K562 (cell line): Measurements from ENCODE around the gene COL23A1. TPM values are rescaled to one million over a fixed set of nuclear protein-coding genes. Genes with fewer than 3 reads are reported as not detected.

Experiments used
- ARNT ChIP-seq, 2 experiments: fragments of 450-650 bp; IDR thresholded peaks; 2 replicates each; pipeline ENCODE4 v1.6.1; 2016; ENCODE audit warnings: mild to moderate bottlenecking in 1 of 2
- E4F1 ChIP-seq: fragments of 250-450 bp; sonication (Bioruptor Pico); IDR thresholded peaks from 2 replicates; pipeline ENCODE4 v1.5.0; 2021; ENCODE audit warnings: mild to moderate bottlenecking, borderline replicate concordance
- GATAD2A ChIP-seq: fragments of 450-650 bp; IDR thresholded peaks from 2 replicates; pipeline ENCODE4 v1.6.1; 2017
- HCFC1 ChIP-seq: IDR thresholded peaks from 2 replicates; pipeline ENCODE4 v1.6.1; 2012; ENCODE audit warnings: low read depth, low read length, improper control_type of control experiment
- HDAC6 ChIP-seq: IDR thresholded peaks from 2 replicates; pipeline ENCODE4 v1.6.1; 2012; ENCODE audit warnings: low read depth, mild to moderate bottlenecking, control low read depth, inconsistent platforms, low read length, moderate library complexity
- MTA2 ChIP-seq: fragments of 450-650 bp; IDR thresholded peaks from 2 replicates; pipeline ENCODE4 v1.6.1; 2016; ENCODE audit warnings: low read depth
- NONO ChIP-seq, 2 experiments: fragments of 200-400 bp in 1 of 2; fragments of 450-650 bp in 1 of 2; formaldehyde crosslinking in 1 of 2; IDR thresholded peaks; 2 replicates each; pipeline ENCODE4 v1.6.1; 2017; ENCODE audit warnings: low read depth in 2 of 2, mild to moderate bottlenecking in 2 of 2, moderate library complexity in 2 of 2, low read length in 1 of 2
- PHF20 ChIP-seq: fragments of 450-650 bp; IDR thresholded peaks from 2 replicates; pipeline ENCODE4 v1.6.1; 2018; ENCODE audit not compliant: partially characterized antibody
- POLR2B ChIP-seq: fragments of 450-650 bp; IDR thresholded peaks from 2 replicates; pipeline ENCODE4 v1.6.1; 2018; ENCODE audit warnings: low read depth; ENCODE audit not compliant: partially characterized antibody
- PPARD ChIP-seq: fragments of 250-450 bp; sonication (Bioruptor Pico); IDR thresholded peaks from 2 replicates; pipeline ENCODE4 v1.8.0; 2022; ENCODE audit warnings: inconsistent platforms, mild to moderate bottlenecking, moderate library complexity
- RBM17 ChIP-seq: fragments of 200-400 bp; formaldehyde crosslinking; IDR thresholded peaks from 2 replicates; pipeline ENCODE4 v1.6.1; 2017; ENCODE audit warnings: low read depth, mild to moderate bottlenecking, low read length, borderline replicate concordance
- RBM22 ChIP-seq: fragments of 200-400 bp; formaldehyde crosslinking; IDR thresholded peaks from 2 replicates; pipeline ENCODE4 v1.6.1; 2018; ENCODE audit warnings: low read length, low read depth; ENCODE audit not compliant: poor library complexity, severe bottlenecking
- RNF2 ChIP-seq: sonication (generic); IDR thresholded peaks from 2 replicates; pipeline ENCODE4 v1.6.1; 2016
- STAG1 ChIP-seq: sonication (generic); formaldehyde crosslinking; IDR thresholded peaks from 2 replicates; pipeline ENCODE4 v1.5.0; 2020; ENCODE audit warnings: missing genetic modification reagents, borderline replicate concordance
- ZBTB7A ChIP-seq: IDR thresholded peaks from 2 replicates; pipeline ENCODE4 v1.6.1; 2011; ENCODE audit warnings: low read depth, mild to moderate bottlenecking, low read length, moderate library complexity, borderline replicate concordance; ENCODE audit not compliant: control insufficient read depth
- ZC3H11A ChIP-seq: IDR thresholded peaks from 2 replicates; pipeline ENCODE4 v1.6.1; 2012; ENCODE audit warnings: low read depth, low read length, improper control_type of control experiment
- ZNF280B ChIP-seq: fragments of 250-450 bp; sonication (Bioruptor Pico); IDR thresholded peaks from 2 replicates; pipeline ENCODE4 v1.5.1; 2021; ENCODE audit warnings: mild to moderate bottlenecking
- ZNF668 ChIP-seq: fragments of 250-450 bp; sonication (Bioruptor Pico); IDR thresholded peaks from 2 replicates; pipeline ENCODE4 v1.8.0; 2022; ENCODE audit warnings: mild to moderate bottlenecking, inconsistent platforms
- ZNF695 ChIP-seq: fragments of 450-650 bp; formaldehyde crosslinking; IDR thresholded peaks from 2 replicates; pipeline ENCODE4 v1.4.0; 2020; ENCODE audit warnings: mild to moderate bottlenecking, moderate library complexity
- polyA plus RNA-seq, 8 experiments: library from polyadenylated mRNA; depleted of rRNA in 4 of 8; stranded (reverse) in 5 of 8; unstranded in 3 of 8; fragments of >200 nt; fragmentation: Nextera tagmentation in 2 of 8; fragmentation: Illumina TruSeq in 1 of 8; extraction: Ambion mirVana in 2 of 8; extraction: Trizol in 1 of 8; gene quantifications; 2 replicates each; pipeline versions ENCODE4 v1.2.1 to v1.2.3, GENCODE V29; 2011 to 2014; ENCODE audit warnings: inconsistent platforms in 1 of 8, missing spikeins in 1 of 8
- total RNA-seq, 7 experiments: library from RNA; depleted of rRNA in 6 of 7; stranded (reverse); fragments of >200 nt in 6 of 7; fragmentation: Illumina TruSeq in 2 of 7; extraction: Trizol in 2 of 7; gene quantifications; 2 replicates each; pipeline versions ENCODE4 v1.2.1 to v1.2.3, GENCODE V29; 2011 to 2021; ENCODE audit warnings: low replicate concordance in 1 of 7
- TF ChIP-seq, protein P1 (sequence below): fragments of 250-450 bp; sonication (Bioruptor Pico); IDR thresholded peaks from 2 replicates; pipeline ENCODE4 v1.8.0; 2022; ENCODE audit warnings: moderate library complexity, mild to moderate bottlenecking, inconsistent platforms
- TF ChIP-seq, protein P2 (sequence below): fragments of 450-650 bp; IDR thresholded peaks from 2 replicates; pipeline ENCODE4 v1.6.1; 2018; ENCODE audit warnings: mild to moderate bottlenecking, low read depth; ENCODE audit not compliant: partially characterized antibody

The COL23A1 gene
- total and polyA plus RNA-seq, 9 of the 15 experiments (the other 6 are each of a cell fraction or from before 2014, with no cell fraction given): 0.09 TPM; not detected in 8

DNA sequence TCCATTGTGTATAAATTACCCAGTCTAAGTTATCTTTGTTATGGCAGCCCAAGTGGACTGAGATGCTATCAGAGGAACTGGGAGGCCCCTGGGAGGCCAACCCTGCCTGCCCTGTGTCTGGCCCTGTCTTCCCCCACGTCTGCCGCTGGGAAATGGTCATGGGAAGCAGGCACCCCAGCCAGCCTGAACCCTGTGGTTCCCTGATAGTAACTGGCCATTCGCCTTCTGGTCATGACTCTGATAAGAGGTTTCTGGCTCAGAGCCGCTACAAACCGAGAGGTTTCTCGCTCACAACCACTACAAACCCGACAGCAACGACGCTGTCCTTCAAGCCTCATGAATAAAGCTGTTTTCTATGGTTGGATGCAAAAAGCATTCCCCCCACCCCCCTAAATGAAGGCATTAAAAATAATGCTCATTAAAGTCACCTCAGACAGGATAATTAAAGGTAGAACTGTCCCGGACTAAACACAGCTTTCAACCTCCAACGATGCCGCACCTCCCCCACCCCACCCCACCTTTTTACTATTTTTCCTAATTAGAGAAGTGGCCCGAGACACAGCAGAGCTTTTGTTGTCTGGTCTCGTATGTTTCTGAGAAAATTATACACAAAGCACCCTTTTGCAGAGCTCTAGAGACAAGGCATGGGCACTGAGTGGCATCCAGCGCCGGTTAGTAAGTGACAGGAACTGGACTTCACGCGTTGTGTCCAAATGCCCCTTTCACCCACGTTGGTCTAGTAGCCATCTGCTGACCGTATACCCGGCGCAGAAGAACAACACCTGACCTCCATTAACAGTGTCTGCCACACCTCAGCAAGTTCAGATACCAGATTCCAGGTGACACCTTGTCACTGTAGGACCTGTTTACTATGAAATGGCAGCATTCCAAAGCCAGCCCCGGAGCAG is 140.8 kb downstream of the COL23A1 start (continued):
- TF ChIP-seq E4F1 (CRISPR knock-in tag) (no peak), RBM22 (no peak), PPARD (CRISPR knock-in tag) (no peak), ZNF280B (CRISPR knock-in tag) (no peak), HDAC6 (no peak), PHF20 (peak; percentile 25), NONO (IDR thresholded peaks at IDR 0.05; ENCODE audit: low read depth in 2 of 2, low read length in 1 of 2) (peak in 1 of 2 experiments; percentile 77; a peak in 2 of 4 replicates), RNF2 (peak; percentile 99), ZNF668 (CRISPR knock-in tag) (no peak), GATAD2A (peak; percentile 65; the same call in 1 of the 2 replicates), ZBTB7A (peak; percentile 65; the same call in 1 of the 2 replicates), HCFC1 (peak; percentile 34; the same call in 1 of the 2 replicates), ZNF695 (CRISPR knock-in tag) (no peak), POLR2B (peak; percentile 58), MTA2 (peak; percentile 94), RBM17 (no peak), ZC3H11A (no peak), STAG1 (CRISPR knock-in tag) (no peak), ARNT (IDR thresholded peaks at IDR 0.05) (peak; percentile 86 to 94)
- TF ChIP-seq, protein P1, sequence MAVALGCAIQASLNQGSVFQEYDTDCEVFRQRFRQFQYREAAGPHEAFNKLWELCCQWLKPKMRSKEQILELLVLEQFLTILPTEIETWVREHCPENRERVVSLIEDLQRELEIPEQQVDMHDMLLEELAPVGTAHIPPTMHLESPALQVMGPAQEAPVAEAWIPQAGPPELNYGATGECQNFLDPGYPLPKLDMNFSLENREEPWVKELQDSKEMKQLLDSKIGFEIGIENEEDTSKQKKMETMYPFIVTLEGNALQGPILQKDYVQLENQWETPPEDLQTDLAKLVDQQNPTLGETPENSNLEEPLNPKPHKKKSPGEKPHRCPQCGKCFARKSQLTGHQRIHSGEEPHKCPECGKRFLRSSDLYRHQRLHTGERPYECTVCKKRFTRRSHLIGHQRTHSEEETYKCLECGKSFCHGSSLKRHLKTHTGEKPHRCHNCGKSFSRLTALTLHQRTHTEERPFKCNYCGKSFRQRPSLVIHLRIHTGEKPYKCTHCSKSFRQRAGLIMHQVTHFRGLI (CRISPR knock-in tag): peak; percentile 90
- TF ChIP-seq, protein P2, sequence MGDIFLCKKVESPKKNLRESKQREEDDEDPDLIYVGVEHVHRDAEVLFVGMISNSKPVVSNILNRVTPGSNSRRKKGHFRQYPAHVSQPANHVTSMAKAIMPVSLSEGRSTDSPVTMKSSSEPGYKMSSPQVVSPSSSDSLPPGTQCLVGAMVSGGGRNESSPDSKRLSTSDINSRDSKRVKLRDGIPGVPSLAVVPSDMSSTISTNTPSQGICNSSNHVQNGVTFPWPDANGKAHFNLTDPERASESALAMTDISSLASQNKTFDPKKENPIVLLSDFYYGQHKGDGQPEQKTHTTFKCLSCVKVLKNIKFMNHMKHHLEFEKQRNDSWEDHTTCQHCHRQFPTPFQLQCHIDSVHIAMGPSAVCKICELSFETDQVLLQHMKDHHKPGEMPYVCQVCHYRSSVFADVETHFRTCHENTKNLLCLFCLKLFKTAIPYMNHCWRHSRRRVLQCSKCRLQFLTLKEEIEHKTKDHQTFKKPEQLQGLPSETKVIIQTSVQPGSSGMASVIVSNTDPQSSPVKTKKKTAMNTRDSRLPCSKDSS: no peak
